Memory B cell (primary cell): ENCODE results near the gene SMG7.
A peak's percentile ranks its signal among the peaks of the same experiment; 100 is the strongest.

Source experiments
- ATAC-seq: fragments of 150-1000 bp; cut with Tn5 transposase; 2 replicates; pipeline ENCODE4 v1.10.0; 2021; ENCODE audit warnings: low read depth, mild to moderate bottlenecking, moderate library complexity
- DNase-seq, 2 donors: peaks; one replicate each; pipeline ENCODE4 v3.0.0; 2022; ENCODE audit warnings: low spot score in 2 of 2
- H3K27ac Mint-ChIP-seq: one replicate; pipeline ENCODE4 v1.8.0; 2022; ENCODE audit warnings: mild to moderate bottlenecking, moderate library complexity, mixed read lengths
- H3K27me3 Mint-ChIP-seq: one replicate; pipeline ENCODE4 v1.8.0; 2022; ENCODE audit warnings: mixed read lengths
- H3K36me3 Mint-ChIP-seq: one replicate; pipeline ENCODE4 v1.8.0; 2022; ENCODE audit warnings: mild to moderate bottlenecking, mixed read lengths
- H3K4me1 Mint-ChIP-seq: one replicate; pipeline ENCODE4 v1.8.0; 2022; ENCODE audit warnings: mixed read lengths
- H3K4me3 Mint-ChIP-seq: one replicate; pipeline ENCODE4 v1.8.0; 2022; ENCODE audit warnings: mild to moderate bottlenecking, moderate library complexity, mixed read lengths
- H3K9me3 Mint-ChIP-seq: one replicate; pipeline ENCODE4 v1.8.0; 2022; ENCODE audit warnings: mixed read lengths

The SMG7 gene

GRCh38 chr1:183548116-183548515 lies 75.8 kb downstream of the SMG7 start:
- H3K27me3 Mint-ChIP-seq = no peaks in the 10 kb centered on the region
- ATAC-seq = peak; percentile 78
- H3K27ac Mint-ChIP-seq = no peak overlapping the region

GRCh38 chr1:183550915-183551314 lies 78.6 kb downstream of the SMG7 start:
- DNase-seq (no peak), ATAC-seq (no peak)
- no peaks in the 10 kb centered on the region for H3K9me3 Mint-ChIP-seq
- peaks cover 21% of the 10 kb centered on the region for H3K36me3 Mint-ChIP-seq
- H3K4me3 Mint-ChIP-seq = no peak overlapping the region
- peak overlapping the region; percentile 38 for H3K27ac Mint-ChIP-seq
- peaks cover 15% of the 10 kb centered on the region for H3K4me1 Mint-ChIP-seq
- no peaks in the 10 kb centered on the region for H3K27me3 Mint-ChIP-seq

More at GRCh38 chr1:183548116-183548515, 75.8 kb downstream of the SMG7 start:
- no peak for DNase-seq
- peaks cover 8% of the 10 kb centered on the region for H3K4me1 Mint-ChIP-seq
- peaks cover 31% of the 10 kb centered on the region for H3K36me3 Mint-ChIP-seq
- no peak overlapping the region for H3K4me3 Mint-ChIP-seq
- no peaks in the 10 kb centered on the region for H3K9me3 Mint-ChIP-seq

GRCh38 chr1:183551924-183552323 lies 79.6 kb downstream of the SMG7 start:
- Mint-ChIP-seq H3K4me3 (no peak overlapping the region), H3K36me3 (peaks cover 15% of the 10 kb centered on the region), H3K9me3 (no peaks in the 10 kb centered on the region), H3K27me3 (no peaks in the 10 kb centered on the region), H3K27ac (no peak overlapping the region), H3K4me1 (peaks cover 12% of the 10 kb centered on the region)
- DNase-seq = no peak
- ATAC-seq = no peak

- H3K27me3 Mint-ChIP-seq = no peaks in the 10 kb centered on the region
- no peak overlapping the region for H3K27ac Mint-ChIP-seq
- H3K36me3 Mint-ChIP-seq = peaks cover 12% of the 10 kb centered on the region
- H3K4me1 Mint-ChIP-seq = peaks cover 9% of the 10 kb centered on the region
- ATAC-seq = no peak
- DNase-seq = no peak
- H3K4me3 Mint-ChIP-seq = no peak overlapping the region
- no peaks in the 10 kb centered on the region for H3K9me3 Mint-ChIP-seq
Measured at GRCh38 chr1:183552441-183552840, 80.1 kb downstream of the SMG7 start.

- H3K27ac Mint-ChIP-seq = peak overlapping the region; percentile 83
- DNase-seq = no peak
- ATAC-seq = no peak
- H3K4me3 Mint-ChIP-seq = no peak overlapping the region
- H3K9me3 Mint-ChIP-seq = no peaks in the 10 kb centered on the region
- peaks cover 12% of the 10 kb centered on the region for H3K36me3 Mint-ChIP-seq
- H3K4me1 Mint-ChIP-seq = peaks cover 9% of the 10 kb centered on the region
- H3K27me3 Mint-ChIP-seq = no peaks in the 10 kb centered on the region
Measured at GRCh38 chr1:183552891-183553290, 80.6 kb downstream of the SMG7 start.

- peaks cover 9% of the 10 kb centered on the region for H3K4me1 Mint-ChIP-seq
- ATAC-seq (no peak), DNase-seq (no peak)
- H3K9me3 Mint-ChIP-seq = no peaks in the 10 kb centered on the region
- peaks cover 12% of the 10 kb centered on the region for H3K36me3 Mint-ChIP-seq
- peak overlapping the region; percentile 83 for H3K27ac Mint-ChIP-seq
- no peak overlapping the region for H3K4me3 Mint-ChIP-seq
- H3K27me3 Mint-ChIP-seq = no peaks in the 10 kb centered on the region
Measured at GRCh38 chr1:183553331-183553730, 81.0 kb downstream of the SMG7 start.

GRCh38 chr1:183553764-183554163 lies 81.5 kb downstream of the SMG7 start:
- no peak for ATAC-seq
- DNase-seq = no peak
- no peak overlapping the region for H3K4me3 Mint-ChIP-seq
- H3K9me3 Mint-ChIP-seq = no peaks in the 10 kb centered on the region
- peaks cover 13% of the 10 kb centered on the region for H3K36me3 Mint-ChIP-seq
- H3K27ac Mint-ChIP-seq = peak overlapping the region; percentile 83
- peaks cover 9% of the 10 kb centered on the region for H3K4me1 Mint-ChIP-seq
- no peaks in the 10 kb centered on the region for H3K27me3 Mint-ChIP-seq

GRCh38 chr1:183554577-183554976 lies 82.3 kb downstream of the SMG7 start:
- ATAC-seq (peak; percentile 88), DNase-seq (peak in 1 of 2 donors; percentile 10)
- Mint-ChIP-seq H3K27me3 (no peaks in the 10 kb centered on the region), H3K36me3 (peaks cover 14% of the 10 kb centered on the region), H3K27ac (peak overlapping the region; percentile 83), H3K4me1 (peaks cover 9% of the 10 kb centered on the region), H3K4me3 (no peak overlapping the region), H3K9me3 (no peaks in the 10 kb centered on the region)

GRCh38 chr1:183559061-183559460 lies 86.8 kb downstream of the SMG7 start:
- ATAC-seq (no peak), DNase-seq (no peak)
- Mint-ChIP-seq H3K27ac (no peak overlapping the region), H3K27me3 (no peaks in the 10 kb centered on the region), H3K36me3 (peaks cover 8% of the 10 kb centered on the region), H3K4me1 (peaks cover 9% of the 10 kb centered on the region), H3K9me3 (no peaks in the 10 kb centered on the region), H3K4me3 (no peak overlapping the region)

GRCh38 chr1:183562701-183563100 lies 90.4 kb downstream of the SMG7 start:
- ATAC-seq = no peak
- H3K27ac Mint-ChIP-seq = peak overlapping the region; percentile 28
- H3K36me3 Mint-ChIP-seq = peaks cover 13% of the 10 kb centered on the region

GRCh38 chr1:183565261-183565660 lies 93.0 kb downstream of the SMG7 start:
- Mint-ChIP-seq H3K27me3 (no peaks in the 10 kb centered on the region), H3K36me3 (peaks cover 9% of the 10 kb centered on the region), H3K27ac (no peak overlapping the region), H3K9me3 (no peaks in the 10 kb centered on the region), H3K4me3 (no peak overlapping the region), H3K4me1 (peaks cover 20% of the 10 kb centered on the region)
- ATAC-seq (no peak), DNase-seq (no peak)

More at GRCh38 chr1:183562701-183563100, 90.4 kb downstream of the SMG7 start:
- H3K4me1 Mint-ChIP-seq = peaks cover 11% of the 10 kb centered on the region
- no peaks in the 10 kb centered on the region for H3K9me3 Mint-ChIP-seq
- no peak for DNase-seq
- no peaks in the 10 kb centered on the region for H3K27me3 Mint-ChIP-seq
- H3K4me3 Mint-ChIP-seq = no peak overlapping the region

GRCh38 chr1:183566026-183566425 lies 93.7 kb downstream of the SMG7 start:
- Mint-ChIP-seq H3K9me3 (no peaks in the 10 kb centered on the region), H3K27ac (no peak overlapping the region), H3K4me1 (peaks cover 20% of the 10 kb centered on the region), H3K36me3 (peaks cover 6% of the 10 kb centered on the region), H3K27me3 (no peaks in the 10 kb centered on the region), H3K4me3 (no peak overlapping the region)
- no peak for DNase-seq
- no peak for ATAC-seq

- DNase-seq (peak; percentile 25 to 30), ATAC-seq (peak; percentile 94)
- H3K4me3 Mint-ChIP-seq = peak overlapping the region; percentile 3
- H3K36me3 Mint-ChIP-seq = peaks cover 11% of the 10 kb centered on the region
- H3K4me1 Mint-ChIP-seq = peaks cover 20% of the 10 kb centered on the region
- no peaks in the 10 kb centered on the region for H3K9me3 Mint-ChIP-seq
- H3K27me3 Mint-ChIP-seq = no peaks in the 10 kb centered on the region
- peak overlapping the region; percentile 26 for H3K27ac Mint-ChIP-seq
Measured at GRCh38 chr1:183567584-183567983, 95.3 kb downstream of the SMG7 start.

- no peak overlapping the region for H3K4me3 Mint-ChIP-seq
- DNase-seq = no peak
- no peaks in the 10 kb centered on the region for H3K9me3 Mint-ChIP-seq
- H3K4me1 Mint-ChIP-seq = peaks cover 20% of the 10 kb centered on the region
- H3K27ac Mint-ChIP-seq = peak overlapping the region; percentile 26
- no peak for ATAC-seq
- no peaks in the 10 kb centered on the region for H3K27me3 Mint-ChIP-seq
- peaks cover 19% of the 10 kb centered on the region for H3K36me3 Mint-ChIP-seq
Measured at GRCh38 chr1:183568176-183569021, 96.1 kb downstream of the SMG7 start.

GRCh38 chr1:183569141-183569540 lies 96.8 kb downstream of the SMG7 start:
- ATAC-seq (no peak), DNase-seq (no peak)
- Mint-ChIP-seq H3K27ac (no peak overlapping the region), H3K36me3 (peaks cover 18% of the 10 kb centered on the region), H3K4me3 (no peak overlapping the region), H3K27me3 (no peaks in the 10 kb centered on the region), H3K4me1 (peaks cover 20% of the 10 kb centered on the region), H3K9me3 (no peaks in the 10 kb centered on the region)
